ENCODE measurements around the gene EEF1G.
"Not testable (repeated sequence)": the region's sequence is repeated elsewhere in the genome, so short reads cannot be mapped to it uniquely, and the experiment has no call there.

The EEF1G gene

GRCh38 chr11:62554387-62555167 lies 19.1 kb downstream of the EEF1G start:
- DNase-seq (ENCODE audit: low spot score): peak; percentile 58

DNA sequence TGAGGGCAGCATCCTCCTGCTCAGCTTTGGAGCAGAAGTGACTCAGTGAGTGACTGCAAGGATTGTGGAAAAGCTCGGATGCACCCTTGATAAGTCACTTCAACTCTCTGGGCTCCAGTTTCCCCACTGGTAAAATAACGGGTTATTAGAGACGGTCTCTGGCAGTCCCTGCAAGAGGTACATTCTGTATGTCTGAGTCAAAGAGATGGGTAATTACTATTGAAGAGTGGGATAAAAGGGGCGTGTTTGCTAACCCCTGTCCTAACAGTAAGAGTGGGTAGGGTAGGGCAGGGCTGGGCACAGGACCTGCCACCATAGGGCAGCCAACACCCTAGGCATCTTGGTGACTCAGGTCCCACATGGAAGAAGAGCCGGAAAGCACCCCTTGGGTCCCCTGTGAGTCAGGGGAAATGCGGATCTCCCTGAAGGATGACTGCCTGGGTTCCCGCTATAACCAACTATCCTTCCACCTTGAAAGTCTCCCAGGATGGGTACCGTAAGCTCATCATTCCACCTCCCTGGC lies 19.8 kb downstream of the EEF1G start:
- no peak for DNase-seq (ENCODE audit: low spot score)

DNA sequence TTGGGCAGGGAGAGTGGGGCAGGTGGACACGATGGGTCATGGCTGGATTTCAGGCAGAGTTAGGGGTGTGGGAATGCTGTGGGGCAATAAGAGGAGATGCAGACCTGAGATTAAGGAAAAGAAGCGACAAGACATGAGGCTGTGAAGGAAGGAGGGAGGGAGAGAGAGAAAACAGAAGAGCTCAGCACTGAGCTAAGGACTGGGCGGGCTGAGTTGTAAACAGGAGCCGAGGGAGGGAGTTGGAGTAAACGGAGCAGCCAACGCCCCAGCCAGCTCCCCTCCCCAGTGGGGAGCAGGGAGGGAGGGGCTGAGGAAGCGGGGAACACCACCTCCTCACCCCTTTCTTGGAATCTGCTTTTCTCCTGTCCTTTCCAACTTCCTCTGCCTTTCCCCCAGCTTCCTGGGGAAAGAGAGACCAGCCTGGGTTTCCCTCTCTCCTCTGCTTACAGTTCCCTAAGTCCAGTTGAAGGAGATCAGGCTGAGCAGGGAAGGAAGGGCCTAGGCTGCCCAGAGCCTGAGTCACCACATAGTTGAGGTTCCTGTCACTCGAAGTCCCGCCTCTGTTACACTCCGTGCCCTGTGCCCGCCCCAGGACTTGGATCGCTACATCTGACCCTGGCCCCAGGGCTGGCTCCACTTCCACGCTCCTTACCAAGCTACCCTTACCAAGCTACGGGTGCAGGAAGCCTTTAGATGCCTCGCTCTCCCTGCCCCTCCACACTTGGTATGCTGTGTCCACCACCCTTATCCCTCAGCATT lies 20.4 kb downstream of the EEF1G start:
- DNase-seq (ENCODE audit: low spot score): peak; percentile 73

DNA sequence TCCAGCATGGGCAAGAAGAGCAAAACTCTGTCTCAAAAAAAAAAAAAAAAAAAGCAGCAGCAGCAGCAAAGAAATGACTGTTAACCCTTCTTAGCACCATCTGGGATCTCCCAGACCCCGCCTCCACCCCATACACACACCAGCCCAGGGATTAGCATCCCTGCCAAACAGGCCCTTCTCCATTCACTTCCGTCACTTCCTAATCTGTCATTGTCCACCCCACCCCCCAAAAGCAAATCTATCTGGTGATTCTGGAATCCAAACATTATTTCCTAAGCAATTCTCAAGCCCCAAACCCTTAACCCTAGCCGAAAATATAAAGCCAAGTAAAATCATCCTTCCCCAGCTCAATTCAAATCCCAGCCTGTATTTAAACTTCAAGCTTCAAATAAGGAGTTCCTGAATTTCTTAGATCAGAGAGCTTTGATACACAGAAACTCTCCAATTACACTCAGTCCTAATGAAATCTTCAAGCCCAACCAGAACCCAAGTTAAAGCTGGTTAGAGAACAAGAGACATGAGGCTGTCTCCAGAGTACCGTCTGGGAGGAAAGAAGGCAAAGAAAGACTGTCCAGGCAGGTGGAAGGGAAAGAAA lies 21.1 kb downstream of the EEF1G start:
- DNase-seq (ENCODE audit: low spot score): peak; percentile 55

GRCh38 chr11:62550478-62550877 lies 23.2 kb downstream of the EEF1G start:
- DNase-seq (ENCODE audit: low spot score): not testable (repeated sequence)

DNA sequence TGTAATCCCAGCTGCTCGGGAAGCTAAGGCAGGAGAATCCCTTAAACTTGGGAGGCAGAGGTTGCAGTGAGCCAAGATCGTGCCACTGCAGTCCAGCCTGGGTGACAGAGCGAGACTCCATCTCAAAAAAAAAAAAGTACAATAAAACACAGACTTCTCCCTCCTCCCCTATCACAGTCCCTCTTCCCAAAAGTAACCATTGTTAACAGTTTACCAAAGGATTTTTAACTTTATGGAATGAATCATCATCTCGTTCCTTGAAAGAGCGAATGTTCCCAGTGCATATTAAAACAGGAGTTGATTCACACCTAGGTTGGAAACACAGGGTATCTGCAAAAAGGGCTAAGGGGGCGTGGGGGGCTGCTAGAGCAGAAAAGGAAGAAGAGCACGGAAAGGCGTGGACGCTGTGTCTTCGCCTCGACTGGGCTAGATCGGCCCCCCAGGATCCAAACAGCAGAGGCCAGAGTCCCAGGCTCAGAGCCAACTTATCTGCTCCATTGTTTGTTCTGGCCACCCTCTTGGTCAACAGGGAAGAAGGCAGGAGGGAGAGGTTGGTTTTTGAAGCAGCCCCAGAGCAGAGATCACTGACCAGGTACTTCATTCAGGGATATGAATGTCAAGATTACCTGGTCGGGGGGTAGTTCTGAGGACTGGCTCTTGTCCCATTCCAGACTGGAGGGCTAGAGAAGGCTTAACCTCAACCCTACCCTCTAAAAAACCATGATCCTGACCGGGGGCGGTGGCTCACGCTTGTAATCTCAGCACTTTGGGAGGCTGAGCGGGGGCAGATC lies 25.0 kb downstream of the EEF1G start:
- DNase-seq (ENCODE audit: low spot score): no peak

DNA sequence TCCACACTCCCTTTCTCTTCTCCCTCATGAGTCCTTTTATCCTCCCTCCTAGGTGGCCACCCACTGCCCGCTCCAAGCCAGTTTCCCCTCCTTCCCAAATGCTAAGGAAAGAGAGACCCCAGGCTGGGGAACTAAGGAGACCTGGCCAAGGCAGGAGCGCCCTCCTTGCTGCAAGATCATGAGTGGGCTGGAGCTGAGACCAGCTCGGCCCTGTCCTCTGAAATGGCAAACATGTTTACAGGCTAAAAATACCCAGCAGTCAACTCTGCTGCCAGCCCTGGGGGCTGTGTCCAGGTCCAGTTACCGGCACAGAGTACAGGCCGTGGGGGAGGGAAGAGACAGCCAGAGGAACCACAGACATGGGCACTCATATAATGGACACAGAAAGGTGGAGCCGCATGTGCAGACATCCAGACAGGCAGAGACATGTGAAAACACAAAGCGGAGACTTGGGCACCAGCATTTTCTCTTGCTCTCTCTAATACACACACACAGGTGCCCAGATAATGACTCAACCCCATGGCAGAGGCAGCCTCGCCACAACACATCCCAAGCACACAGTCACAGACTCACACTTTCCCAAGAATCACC lies 25.9 kb downstream of the EEF1G start:
- DNase-seq (ENCODE audit: low spot score): peak; percentile 54

- DNase-seq (ENCODE audit: low spot score): no peak
These were observed 26.6 kb downstream of the EEF1G start for GRCh38 chr11:62546929-62547625.

GRCh38 chr11:62546244-62546928 lies 27.3 kb downstream of the EEF1G start, which contains the start of gene AHNAK:
AHNAK (minus strand) TSS chr11:62546806; CDS start chr11:62536098, 10,708 bp downstream.
- peak; percentile 85 for DNase-seq (ENCODE audit: low spot score)

GRCh38 chr11:62545437-62546243 lies 28.1 kb downstream of the EEF1G start:
- DNase-seq (ENCODE audit: low spot score): peak; percentile 85

DNA sequence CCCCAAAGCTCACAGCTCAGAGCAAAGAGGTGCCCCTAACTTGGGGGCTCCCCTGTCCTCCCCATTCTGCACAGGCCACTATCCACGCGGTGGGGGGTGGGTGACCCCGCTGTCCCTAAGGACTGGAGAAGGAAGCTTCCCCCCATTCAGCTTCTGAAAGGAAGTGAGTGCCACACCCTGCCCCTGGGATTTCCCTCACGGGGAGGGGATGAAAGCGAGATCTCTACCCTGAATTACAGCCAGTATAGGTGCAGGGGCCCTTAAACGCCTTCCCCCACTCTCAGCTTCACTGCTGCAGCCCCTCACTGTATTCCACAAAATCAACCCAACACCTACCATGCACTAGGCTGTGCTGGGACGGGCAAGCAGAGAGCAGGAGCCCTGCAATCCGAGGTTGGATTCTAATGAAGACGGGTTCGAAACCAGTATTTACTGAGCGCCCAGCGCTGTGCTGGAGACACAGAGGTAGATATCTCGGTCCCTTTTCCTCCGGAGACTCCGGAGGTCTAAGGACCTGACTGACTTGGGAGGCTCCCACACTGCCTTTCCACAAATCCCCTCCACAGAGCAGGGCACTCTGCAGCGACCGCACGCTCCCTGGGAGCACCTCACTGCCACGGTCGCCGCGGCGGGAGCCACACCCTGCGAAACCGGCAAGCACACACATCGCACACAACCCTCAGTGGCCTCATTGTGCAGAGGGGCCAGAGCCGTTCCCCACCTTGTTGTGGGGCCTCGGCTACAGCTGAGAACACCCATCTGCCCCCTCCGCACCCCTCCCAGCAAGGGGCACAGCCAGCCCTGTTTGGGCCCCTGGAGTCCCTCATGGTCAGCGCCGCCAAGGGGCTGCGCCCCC lies 28.9 kb downstream of the EEF1G start:
- peak; percentile 55 for DNase-seq (ENCODE audit: low spot score)

DNA sequence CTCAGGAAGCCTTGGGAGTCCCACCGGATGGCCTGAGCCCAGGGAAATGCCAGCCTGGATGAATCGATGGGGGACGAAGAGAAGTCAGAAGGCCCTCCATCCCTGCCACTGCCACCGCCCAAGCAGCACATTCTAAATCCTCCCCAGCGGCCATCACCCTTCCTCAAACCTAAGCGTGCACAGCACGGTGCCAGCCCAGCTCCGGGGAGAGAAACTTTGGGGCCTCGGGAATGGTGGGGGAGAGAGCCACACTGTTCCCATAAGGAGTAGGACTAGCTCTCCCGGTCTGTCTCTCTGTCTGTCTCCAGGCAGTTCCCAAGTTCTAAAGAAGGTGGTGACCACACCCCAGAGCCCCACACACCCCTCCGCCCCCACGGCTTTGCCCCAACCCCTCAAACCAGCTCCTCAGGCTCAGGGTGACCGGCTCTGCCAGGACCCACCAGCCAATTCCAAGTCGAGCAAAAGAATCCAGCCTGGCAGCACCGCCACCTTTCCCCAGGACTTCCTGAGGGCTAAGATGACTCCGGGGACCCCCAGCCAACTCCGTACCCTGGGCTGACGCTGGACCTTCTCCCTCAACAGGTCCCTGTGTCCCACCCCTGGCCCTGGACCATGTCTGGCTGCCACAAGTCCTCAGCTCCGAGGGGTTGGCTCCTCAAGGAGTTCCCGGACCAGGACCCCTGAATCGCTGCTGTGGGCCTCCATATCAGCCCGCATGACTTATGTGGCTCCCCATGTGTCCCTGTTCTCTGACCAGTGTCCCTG lies 29.8 kb downstream of the EEF1G start:
- DNase-seq (ENCODE audit: low spot score): peak; percentile 50

- DNase-seq (ENCODE audit: low spot score): peak; percentile 90
These were observed 30.7 kb downstream of the EEF1G start for GRCh38 chr11:62542750-62543567.

- DNase-seq (ENCODE audit: low spot score): no peak
These were observed 31.5 kb downstream of the EEF1G start for GRCh38 chr11:62542111-62542745.

GRCh38 chr11:62540804-62541701 lies 32.6 kb downstream of the EEF1G start:
- no peak for DNase-seq (ENCODE audit: low spot score)
